CD4-positive, alpha-beta T cell (primary cell): ENCODE data around the gene ZNF580. TPM values are rescaled to one million over a fixed set of nuclear protein-coding genes. Genes with fewer than 3 reads are reported as not detected.

Experiments
- ATAC-seq: fragments of 200-7000 bp; cut with Tn5 transposase; one replicate; pipeline ENCODE4 v1.10.0; 2022; ENCODE audit warnings: mild to moderate bottlenecking; ENCODE audit not compliant: poor library complexity
- CTCF ChIA-PET: fragments of 350-600 bp; sonication (Branson Sonifier 250); formaldehyde crosslinking; loops from one replicate; lab custom pipeline; 2021; ENCODE audit warnings: antibody characterized with exemption, inconsistent platforms; lab: Charles Lee
- POLR2A ChIA-PET: fragments of 350-600 bp; sonication (Branson Sonifier 250); formaldehyde crosslinking; loops from one replicate; lab custom pipeline; 2021; ENCODE audit warnings: antibody characterized with exemption, inconsistent platforms; lab: Charles Lee
- DNase-seq, 14 experiments: peaks; one replicate each; pipeline ENCODE4 v3.0.0-alpha.2; 2013 to 2020; ENCODE audit warnings: mixed read lengths in 2 of 14
- H3K27ac ChIP-seq, 2 donors: one replicate each; pipeline versions ENCODE4 v1.5.1 to v1.7.0; 2013; ENCODE audit warnings: low read length in 2 of 2, low read depth in 1 of 2, mild to moderate bottlenecking in 1 of 2
- H3K27me3 ChIP-seq, 2 experiments: 1 replicate in 1 of 2; 2 replicates in 1 of 2; pipeline versions ENCODE4 v1.6.1 to v1.7.0; 2013; ENCODE audit warnings: low read length in 2 of 2, control low read depth in 1 of 2, mild to moderate bottlenecking in 1 of 2, moderate library complexity in 1 of 2; ENCODE audit not compliant: insufficient read depth in 2 of 2, control insufficient read depth in 1 of 2
- H3K36me3 ChIP-seq: one replicate; pipeline ENCODE4 v1.6.1; 2013; ENCODE audit warnings: low read length, control low read depth; ENCODE audit not compliant: insufficient read depth
- H3K4me1 ChIP-seq: one replicate; pipeline ENCODE4 v1.6.1; 2013; ENCODE audit warnings: low read length, control low read depth; ENCODE audit not compliant: insufficient read depth
- H3K4me3 ChIP-seq: one replicate; pipeline ENCODE4 v1.5.1; 2013; ENCODE audit warnings: mild to moderate bottlenecking, low read length, moderate library complexity
- H3K9me3 ChIP-seq, 2 experiments: 1 replicate in 1 of 2; 2 replicates in 1 of 2; pipeline versions ENCODE4 v1.6.1 to v1.7.0; 2013; ENCODE audit warnings: low read length in 2 of 2, mild to moderate bottlenecking in 2 of 2, control low read depth in 1 of 2, moderate library complexity in 1 of 2; ENCODE audit not compliant: control insufficient read depth in 1 of 2, insufficient read depth in 1 of 2
- H3K27ac Mint-ChIP-seq: one replicate; pipeline ENCODE4 v1.8.0; 2020; ENCODE audit warnings: mixed read lengths
- H3K27me3 Mint-ChIP-seq: one replicate; pipeline ENCODE4 v1.8.0; 2021; ENCODE audit warnings: mixed read lengths
- H3K36me3 Mint-ChIP-seq: one replicate; pipeline ENCODE4 v1.8.0; 2021; ENCODE audit warnings: low read depth, mixed read lengths
- H3K4me1 Mint-ChIP-seq: one replicate; pipeline ENCODE4 v1.8.0; 2021; ENCODE audit warnings: low read depth, mixed read lengths
- H3K4me3 Mint-ChIP-seq: one replicate; pipeline ENCODE4 v1.8.0; 2020; ENCODE audit warnings: mild to moderate bottlenecking, mixed read lengths
- H3K9me3 Mint-ChIP-seq: one replicate; pipeline ENCODE4 v1.8.0; 2020; ENCODE audit warnings: mixed read lengths
- CTCF ChIP-seq: fragments of 200-600 bp; IDR thresholded peaks from one replicate; pipeline ENCODE4 v1.8.0; 2022; ENCODE audit warnings: antibody characterized with exemption, mild to moderate bottlenecking
- intact Hi-C, 2 experiments: fragments of 100-400 bp; cut with DNase I in 1 of 2; cut with micrococcal nuclease in 1 of 2; formaldehyde crosslinking; loops; one replicate each; pipeline versions ENCODE4 v1.15.1 to v1.9.0; 2023 to 2025; cut with DNase I, micrococcal nuclease
- total RNA-seq, 174 experiments: library from RNA in 2 of 174; stranded (reverse) in 2 of 174; gene quantifications; one replicate each; pipeline ENCODE4 v1.2.3 and lab custom pipeline; 2021 to 2026

The ZNF580 gene
- total RNA-seq, 2 experiments from 2014 or later = 45.2 to 46.6 TPM

- Histone ChIP-seq H3K4me1 (peaks cover 44% of the 10 kb centered on the region), H3K4me3 (peak overlapping the region; percentile 63), H3K9me3 (no peaks in the 10 kb centered on the region), H3K27me3 (no peaks in the 10 kb centered on the region), H3K36me3 (peaks cover 6% of the 10 kb centered on the region), H3K27ac (peak overlapping the region in 1 of 2 donors; percentile 68)
- ATAC-seq (no peak), DNase-seq (peak in 1 of 14 experiments; percentile 29)
- Mint-ChIP-seq H3K27ac (peak overlapping the region; percentile 83), H3K4me3 (peak overlapping the region; percentile 90), H3K4me1 (peaks cover 32% of the 10 kb centered on the region), H3K27me3 (no peaks in the 10 kb centered on the region), H3K36me3 (peaks cover 50% of the 10 kb centered on the region), H3K9me3 (no peaks in the 10 kb centered on the region)
- intact Hi-C loops = loop anchor here in 1 of 2 experiments (10.0 kb wide), 2 partner anchors 196 to 346 kb away; partner anchors contain the start of genes PPP6R1 and UBE2S
- ChIA-PET POLR2A (interaction anchor here (1.2 to 2.9 kb wide), 6 partner anchors 16 to 342 kb away, joined by 3 to 38 read pairs (median 10); partner anchors contain the start of genes U2AF2, ZNF579 and ZNF784), CTCF (no interaction called here)
- TF ChIP-seq CTCF = no peak
Observed at GRCh38 chr19:55601084-55601483, 39.7 kb upstream of the ZNF580 start.

GRCh38 chr19:55602104-55603001 lies 38.4 kb upstream of the ZNF580 start:
- DNase-seq (peak in 1 of 14 experiments; percentile 37), ATAC-seq (no peak)
- Histone ChIP-seq H3K27me3 (no peaks in the 10 kb centered on the region), H3K4me1 (peaks cover 56% of the 10 kb centered on the region), H3K27ac (no peak overlapping the region), H3K36me3 (peaks cover 6% of the 10 kb centered on the region), H3K4me3 (no peak overlapping the region), H3K9me3 (no peaks in the 10 kb centered on the region)
- CTCF ChIA-PET = no interaction called here
- H3K36me3 Mint-ChIP-seq = peaks cover 46% of the 10 kb centered on the region
- H3K27ac Mint-ChIP-seq = peak overlapping the region; percentile 83
- peaks cover 44% of the 10 kb centered on the region for H3K4me1 Mint-ChIP-seq
- TF ChIP-seq CTCF = no peak
- POLR2A ChIA-PET = interaction anchor here (1.4 kb wide), 1 partner anchor 22 kb away, joined by 11 read pairs; the partner anchor contains the start of gene ZNF784
- intact Hi-C loops = loop anchor here in 1 of 2 experiments (10.0 kb wide), 2 partner anchors 198 to 348 kb away; partner anchors contain the start of genes PPP6R1 and UBE2S
- H3K27me3 Mint-ChIP-seq = no peaks in the 10 kb centered on the region
- H3K4me3 Mint-ChIP-seq = no peak overlapping the region
- H3K9me3 Mint-ChIP-seq = no peaks in the 10 kb centered on the region

GRCh38 chr19:55603115-55603514 lies 37.7 kb upstream of the ZNF580 start:
- peak in 1 of 14 experiments; percentile 33 for DNase-seq
- Histone ChIP-seq H3K4me3 (no peak overlapping the region), H3K4me1 (peaks cover 55% of the 10 kb centered on the region), H3K9me3 (no peaks in the 10 kb centered on the region), H3K36me3 (peaks cover 6% of the 10 kb centered on the region), H3K27me3 (no peaks in the 10 kb centered on the region), H3K27ac (no peak overlapping the region)
- H3K4me3 Mint-ChIP-seq = peak overlapping the region; percentile 66
- ATAC-seq = no peak
- peaks cover 49% of the 10 kb centered on the region for H3K36me3 Mint-ChIP-seq
- ChIA-PET CTCF (no interaction called here), POLR2A (interaction anchor here (0.8 kb wide), 1 partner anchor 23 kb away, joined by 3 read pairs; no protein-coding TSS in a partner anchor)
- H3K4me1 Mint-ChIP-seq = peaks cover 51% of the 10 kb centered on the region
- intact Hi-C loops = loop anchor here in 1 of 2 experiments (10.0 kb wide), 2 partner anchors 198 to 348 kb away; partner anchors contain the start of genes PPP6R1 and UBE2S
- H3K9me3 Mint-ChIP-seq = no peaks in the 10 kb centered on the region
- no peaks in the 10 kb centered on the region for H3K27me3 Mint-ChIP-seq
- no peak for TF ChIP-seq CTCF
- no peak overlapping the region for H3K27ac Mint-ChIP-seq
